Measurements from ENCODE around the gene RBKS.

RBKS gene

GRCh38 chr2:27737676-27738348 is 152.4 kb downstream of the RBKS start:
- DNase-seq (ENCODE audit: low read depth in 1 of 2, low spot score in 1 of 2): no peak

GRCh38 chr2:27736890-27737204 is 153.3 kb downstream of the RBKS start:
- DNase-seq (ENCODE audit: low read depth in 1 of 2, low spot score in 1 of 2): no peak

- no peak for DNase-seq (ENCODE audit: low read depth in 1 of 2, low spot score in 1 of 2)
Measured at GRCh38 chr2:27736031-27736889, 153.9 kb downstream of the RBKS start.

GRCh38 chr2:27735263-27735904 is 154.8 kb downstream of the RBKS start:
- DNase-seq (ENCODE audit: low read depth in 1 of 2, low spot score in 1 of 2): peak in 1 of 2 donors; percentile 63

- no peak for DNase-seq (ENCODE audit: low read depth in 1 of 2, low spot score in 1 of 2)
Measured at GRCh38 chr2:27734305-27734704, 155.9 kb downstream of the RBKS start.

All from stimulated activated CD4-positive, alpha-beta T cell treated with anti-CD3 and anti-CD28 coated beads, Interleukin-15, amount 100 ng/mL, for 1 hour (primary cell).